Transverse colon (tissue), 4 donors: ENCODE results near the gene ZNF112.

Experiments used
- CTCF ChIP-seq, 5 experiments: fragments of 200-600 bp in 3 of 5; fragments of 450-650 bp in 2 of 5; sonication (generic) in 3 of 5; IDR thresholded peaks; 1 replicate in 2 of 5; 2 replicates in 3 of 5; pipeline ENCODE4 v1.5.1; 2016 to 2017; ENCODE audit warnings: antibody characterized with exemption in 5 of 5, inconsistent platforms in 3 of 5, mild to moderate bottlenecking in 2 of 5, moderate library complexity in 1 of 5
- POLR2AphosphoS5 ChIP-seq, 3 donors: sonication (generic); formaldehyde crosslinking; IDR thresholded peaks; one replicate each; pipeline ENCODE4 v1.6.1; 2016; ENCODE audit warnings: antibody characterized with exemption in 3 of 3

DNA sequence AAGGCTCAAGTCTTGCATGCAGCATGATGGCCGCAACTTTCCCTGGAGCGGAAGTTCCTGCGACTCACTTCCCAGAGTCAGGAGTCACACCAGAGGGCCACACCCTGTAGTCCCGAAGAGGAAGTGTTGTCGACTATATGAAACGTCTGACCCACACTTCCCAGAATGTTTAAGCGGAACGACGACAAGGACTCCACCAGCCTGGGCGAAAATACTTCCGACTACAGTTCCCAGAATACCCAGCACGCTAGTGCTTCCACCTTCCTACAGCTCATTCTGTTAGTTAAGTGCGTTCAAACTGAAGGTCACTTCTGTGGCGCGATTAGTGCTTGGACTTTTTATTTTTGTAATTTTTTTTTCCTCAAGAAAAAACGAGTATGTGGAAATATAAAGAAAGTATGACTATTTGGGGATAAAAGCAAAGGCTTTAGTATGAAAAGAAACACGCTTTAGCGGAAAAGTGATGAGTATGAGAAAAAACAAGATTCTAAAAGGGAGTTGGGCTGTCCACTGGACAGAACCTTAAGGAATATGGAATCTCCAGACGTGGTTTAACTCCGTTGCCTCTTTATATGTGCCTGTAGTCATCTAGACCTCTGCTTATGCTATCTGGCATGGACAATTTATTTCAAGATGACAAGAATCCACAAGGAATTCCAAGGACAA, 15.5 kb upstream of the ZNF112 start:
- TF ChIP-seq POLR2AphosphoS5 (IDR thresholded peaks at IDR 0.05): no peak
- no peak for TF ChIP-seq CTCF (IDR thresholded peaks at IDR 0.05)
